ENCODE results near the gene KSR2.
A peak's percentile ranks its signal among the peaks of the same experiment; 100 is the strongest.
"Not testable (repeated sequence)": the region's sequence is repeated elsewhere in the genome, so short reads cannot be mapped to it uniquely, and the experiment has no call there.

The KSR2 gene

GRCh38 chr12:117628711-117629110, 340.1 kb downstream of the KSR2 start:
- not testable (repeated sequence) for DNase-seq (ENCODE audit: low read depth in 3 of 3)

GRCh38 chr12:117622741-117623140, 346.0 kb downstream of the KSR2 start:
- DNase-seq (ENCODE audit: low read depth in 3 of 3) = no peak

GRCh38 chr12:117622087-117622486, 346.7 kb downstream of the KSR2 start:
- no peak for DNase-seq (ENCODE audit: low read depth in 3 of 3)

- no peak for DNase-seq (ENCODE audit: low read depth in 3 of 3)
These were observed 361.0 kb downstream of the KSR2 start for GRCh38 chr12:117607778-117608177.

- DNase-seq (ENCODE audit: low read depth in 3 of 3) = no peak
These were observed 361.8 kb downstream of the KSR2 start for GRCh38 chr12:117606945-117607344.

GRCh38 chr12:117606024-117606423, 362.8 kb downstream of the KSR2 start:
- no peak for DNase-seq (ENCODE audit: low read depth in 3 of 3)

GRCh38 chr12:117603316-117604113, 365.3 kb downstream of the KSR2 start:
- DNase-seq (ENCODE audit: low read depth in 3 of 3) = no peak

GRCh38 chr12:117599849-117600248, 368.9 kb downstream of the KSR2 start:
- no peak for DNase-seq (ENCODE audit: low read depth in 3 of 3)

- no peak for DNase-seq (ENCODE audit: low read depth in 3 of 3)
These were observed 371.8 kb downstream of the KSR2 start for GRCh38 chr12:117596968-117597367.

GRCh38 chr12:117595751-117596150, 373.0 kb downstream of the KSR2 start:
- no peak for DNase-seq (ENCODE audit: low read depth in 3 of 3)

GRCh38 chr12:117594481-117594880, 374.3 kb downstream of the KSR2 start:
- DNase-seq (ENCODE audit: low read depth in 3 of 3) = no peak

GRCh38 chr12:117593815-117594400, 374.9 kb downstream of the KSR2 start:
- no peak for DNase-seq (ENCODE audit: low read depth in 3 of 3)

GRCh38 chr12:117592588-117593305, 376.0 kb downstream of the KSR2 start:
- no peak for DNase-seq (ENCODE audit: low read depth in 3 of 3)

GRCh38 chr12:117590999-117591398, 377.8 kb downstream of the KSR2 start:
- no peak for DNase-seq (ENCODE audit: low read depth in 3 of 3)

GRCh38 chr12:117590386-117590785, 378.4 kb downstream of the KSR2 start:
- DNase-seq (ENCODE audit: low read depth in 3 of 3) = no peak

GRCh38 chr12:117589021-117589420, 379.8 kb downstream of the KSR2 start:
- no peak for DNase-seq (ENCODE audit: low read depth in 3 of 3)

GRCh38 chr12:117587631-117588287, 381.0 kb downstream of the KSR2 start:
- DNase-seq (ENCODE audit: low read depth in 3 of 3) = peak in 2 of 3 experiments; percentile 14 to 51

- no peak for DNase-seq (ENCODE audit: low read depth in 3 of 3)
These were observed 385.0 kb downstream of the KSR2 start for GRCh38 chr12:117583677-117584225.

- no peak for DNase-seq (ENCODE audit: low read depth in 3 of 3)
These were observed 385.7 kb downstream of the KSR2 start for GRCh38 chr12:117583092-117583491.

GRCh38 chr12:117582135-117582784, 386.5 kb downstream of the KSR2 start:
- DNase-seq (ENCODE audit: low read depth in 3 of 3) = no peak

- DNase-seq (ENCODE audit: low read depth in 3 of 3) = peak in 1 of 3 experiments; percentile 0
These were observed 388.1 kb downstream of the KSR2 start for GRCh38 chr12:117580718-117581062.

Data from stimulated activated CD4-positive, alpha-beta T cell treated with anti-CD3 and anti-CD28 coated beads, TNF-alpha, amount 100 ng/mL, for 24 hours (primary cell).